ENCODE measurements around the gene ZNF423.

The ZNF423 gene

GRCh38 chr16:49833085-49833484, 22.8 kb downstream of the ZNF423 start:
- Mint-ChIP-seq H3K27ac (no peak overlapping the region), H3K27me3 (peaks cover 10% of the 10 kb centered on the region), H3K4me3 (no peak overlapping the region), H3K4me1 (no peaks in the 10 kb centered on the region), H3K9me3 (no peaks in the 10 kb centered on the region), H3K36me3 (no peaks in the 10 kb centered on the region)
- DNase-seq (ENCODE audit: low spot score in 2 of 2) (no peak), ATAC-seq (ENCODE audit: low read depth) (no peak)

DNA sequence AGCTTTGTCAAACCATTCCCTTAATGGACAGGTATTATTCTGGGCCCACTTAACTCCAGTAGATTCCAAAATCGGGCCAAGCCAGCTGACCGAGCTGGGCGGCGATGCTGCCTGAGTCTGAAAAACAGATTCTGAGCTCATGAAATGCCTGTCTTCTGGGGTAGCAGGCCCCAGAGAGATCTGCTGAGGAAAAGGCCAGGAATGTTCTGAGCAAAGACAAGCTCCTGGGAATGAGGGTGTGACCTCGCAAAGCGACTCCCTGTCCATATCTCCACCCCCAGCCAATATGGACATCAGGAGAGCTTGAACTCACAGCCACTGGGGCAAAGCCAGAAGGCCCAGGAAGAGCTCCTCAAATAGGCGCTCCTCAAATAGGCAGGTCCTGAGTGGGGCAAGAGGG, 23.7 kb downstream of the ZNF423 start:
- H3K4me1 Mint-ChIP-seq: no peaks in the 10 kb centered on the region

DNA sequence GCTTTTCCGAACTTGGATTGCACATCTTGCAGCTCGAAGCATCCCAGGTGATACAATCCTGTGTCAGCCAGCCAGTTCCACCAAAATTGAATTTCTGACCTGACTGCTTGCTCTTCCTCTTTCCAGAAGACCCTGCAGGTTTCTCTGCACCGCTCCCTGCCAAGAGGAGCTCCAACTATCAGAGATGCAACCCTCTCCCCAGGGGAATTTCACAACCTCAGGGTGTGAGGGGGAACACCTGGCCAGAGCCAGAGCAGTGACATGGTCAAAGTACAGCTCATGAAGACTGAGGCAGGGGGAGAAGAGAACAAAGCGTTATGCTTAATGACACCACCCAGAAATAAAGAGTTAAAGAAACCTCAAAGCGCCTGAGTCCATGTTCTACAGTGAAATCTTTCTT, 25.0 kb downstream of the ZNF423 start:
- no peaks in the 10 kb centered on the region for H3K9me3 Mint-ChIP-seq
- H3K27ac Mint-ChIP-seq: no peak overlapping the region
- DNase-seq (ENCODE audit: low spot score in 2 of 2) (no peak), ATAC-seq (ENCODE audit: low read depth) (no peak)
- no peaks in the 10 kb centered on the region for H3K36me3 Mint-ChIP-seq
- H3K27me3 Mint-ChIP-seq: peaks cover 10% of the 10 kb centered on the region
- no peak overlapping the region for H3K4me3 Mint-ChIP-seq
- H3K4me1 Mint-ChIP-seq: no peaks in the 10 kb centered on the region

More for the DNA sequence above, 23.7 kb downstream of the ZNF423 start:
- no peaks in the 10 kb centered on the region for H3K36me3 Mint-ChIP-seq
- H3K4me3 Mint-ChIP-seq: no peak overlapping the region
- H3K27me3 Mint-ChIP-seq: peaks cover 8% of the 10 kb centered on the region
- no peak for DNase-seq (ENCODE audit: low spot score in 2 of 2)
- ATAC-seq (ENCODE audit: low read depth): no peak
- H3K27ac Mint-ChIP-seq: no peak overlapping the region
- H3K9me3 Mint-ChIP-seq: no peaks in the 10 kb centered on the region

GRCh38 chr16:49828533-49829267, 27.2 kb downstream of the ZNF423 start:
- ATAC-seq (ENCODE audit: low read depth) (no peak), DNase-seq (ENCODE audit: low spot score in 2 of 2) (no peak)
- no peaks in the 10 kb centered on the region for H3K36me3 Mint-ChIP-seq
- no peak overlapping the region for H3K27ac Mint-ChIP-seq
- no peak overlapping the region for H3K4me3 Mint-ChIP-seq
- no peaks in the 10 kb centered on the region for H3K9me3 Mint-ChIP-seq
- H3K27me3 Mint-ChIP-seq: peaks cover 8% of the 10 kb centered on the region
- H3K4me1 Mint-ChIP-seq: no peaks in the 10 kb centered on the region

DNA sequence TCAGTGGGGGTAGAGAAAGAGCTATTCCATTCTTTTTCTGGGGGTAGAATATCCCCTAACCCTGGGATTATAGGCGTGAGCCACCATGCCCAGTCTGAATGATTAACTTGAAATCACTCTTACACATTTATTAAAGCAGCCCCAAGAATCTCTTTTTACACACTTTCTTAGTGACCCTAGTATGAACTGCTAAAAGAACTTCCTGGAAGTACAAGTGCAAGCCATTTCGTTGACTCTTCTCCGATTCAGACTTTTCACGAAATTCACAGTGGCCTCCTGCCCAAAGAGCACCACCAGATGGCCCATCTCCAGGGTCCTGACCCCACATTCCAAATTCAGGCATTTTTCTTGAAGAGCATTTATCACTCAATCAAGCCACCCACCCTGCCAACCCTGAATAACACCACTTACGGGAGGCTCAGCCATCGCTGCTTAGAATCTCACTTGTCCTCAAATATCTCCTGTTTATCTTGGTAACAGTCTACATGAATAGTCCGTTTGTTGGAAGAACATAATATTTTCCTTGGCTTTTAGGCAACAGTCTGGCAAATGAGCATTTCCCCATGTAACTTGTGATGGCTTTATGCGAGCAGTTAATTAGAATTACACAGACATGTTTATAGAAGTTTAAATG, 28.0 kb downstream of the ZNF423 start:
- H3K27me3 Mint-ChIP-seq: peaks cover 8% of the 10 kb centered on the region
- no peaks in the 10 kb centered on the region for H3K4me1 Mint-ChIP-seq
- H3K27ac Mint-ChIP-seq: no peak overlapping the region
- DNase-seq (ENCODE audit: low spot score in 2 of 2): no peak
- no peaks in the 10 kb centered on the region for H3K36me3 Mint-ChIP-seq
- ATAC-seq (ENCODE audit: low read depth): no peak
- no peak overlapping the region for H3K4me3 Mint-ChIP-seq
- H3K9me3 Mint-ChIP-seq: no peaks in the 10 kb centered on the region

GRCh38 chr16:49826515-49826914, 29.4 kb downstream of the ZNF423 start:
- Mint-ChIP-seq H3K4me3 (no peak overlapping the region), H3K27me3 (peaks cover 8% of the 10 kb centered on the region), H3K36me3 (no peaks in the 10 kb centered on the region), H3K4me1 (no peaks in the 10 kb centered on the region), H3K9me3 (no peaks in the 10 kb centered on the region), H3K27ac (no peak overlapping the region)
- ATAC-seq (ENCODE audit: low read depth) (no peak), DNase-seq (ENCODE audit: low spot score in 2 of 2) (no peak)

- Mint-ChIP-seq H3K36me3 (no peaks in the 10 kb centered on the region), H3K27me3 (peaks cover 8% of the 10 kb centered on the region), H3K4me3 (no peak overlapping the region), H3K9me3 (no peaks in the 10 kb centered on the region), H3K27ac (no peak overlapping the region), H3K4me1 (no peaks in the 10 kb centered on the region)
- ATAC-seq (ENCODE audit: low read depth) (no peak), DNase-seq (ENCODE audit: low spot score in 2 of 2) (no peak)
Observed at GRCh38 chr16:49825041-49825440, 30.9 kb downstream of the ZNF423 start.

GRCh38 chr16:49824593-49824992, 31.3 kb downstream of the ZNF423 start:
- no peak overlapping the region for H3K4me3 Mint-ChIP-seq
- no peaks in the 10 kb centered on the region for H3K9me3 Mint-ChIP-seq
- H3K4me1 Mint-ChIP-seq: no peaks in the 10 kb centered on the region
- DNase-seq (ENCODE audit: low spot score in 2 of 2): no peak
- peaks cover 7% of the 10 kb centered on the region for H3K27me3 Mint-ChIP-seq
- H3K36me3 Mint-ChIP-seq: no peaks in the 10 kb centered on the region
- H3K27ac Mint-ChIP-seq: no peak overlapping the region
- ATAC-seq (ENCODE audit: low read depth): no peak

DNA sequence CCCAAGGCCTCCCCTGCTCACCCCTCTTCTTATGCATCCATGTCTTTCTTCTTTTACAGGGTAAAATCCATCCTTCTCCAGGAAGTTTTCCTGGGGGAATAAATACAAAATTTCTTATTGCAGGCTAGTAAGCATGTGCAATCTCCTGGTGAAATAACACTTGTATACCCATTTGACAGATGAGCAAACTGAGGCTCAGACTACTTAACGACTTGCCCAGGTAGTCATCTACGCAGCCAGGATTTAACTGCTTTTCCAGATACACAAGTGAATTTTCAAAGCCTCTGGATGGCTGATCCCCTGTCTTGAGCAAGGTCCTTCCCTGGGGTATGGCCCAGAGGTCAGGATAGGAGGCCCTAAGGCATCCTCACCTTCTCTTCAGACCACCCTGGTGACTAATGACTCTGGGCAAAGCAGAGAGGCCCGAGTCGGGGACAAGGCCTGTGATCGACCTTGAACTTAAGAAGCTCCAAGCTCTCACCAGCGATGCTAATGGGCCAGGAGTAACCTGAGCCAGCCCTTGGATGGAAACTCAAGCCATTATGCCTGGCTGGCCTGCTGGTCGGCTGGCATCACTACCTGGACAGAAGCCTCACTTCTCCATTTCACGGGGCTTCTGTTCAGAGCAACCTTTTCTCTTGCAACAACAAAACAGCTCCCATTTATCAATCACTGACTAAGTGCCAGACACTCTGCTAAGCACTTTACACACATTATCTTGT, 33.1 kb downstream of the ZNF423 start:
- no peak for ATAC-seq (ENCODE audit: low read depth)
- Mint-ChIP-seq H3K36me3 (no peaks in the 10 kb centered on the region), H3K4me1 (no peaks in the 10 kb centered on the region), H3K4me3 (no peak overlapping the region), H3K27ac (no peak overlapping the region), H3K27me3 (peaks cover 7% of the 10 kb centered on the region), H3K9me3 (no peaks in the 10 kb centered on the region)
- DNase-seq (ENCODE audit: low spot score in 2 of 2): no peak

GRCh38 chr16:49821614-49822282, 34.2 kb downstream of the ZNF423 start:
- H3K27me3 Mint-ChIP-seq: peaks cover 5% of the 10 kb centered on the region
- no peaks in the 10 kb centered on the region for H3K9me3 Mint-ChIP-seq
- no peak overlapping the region for H3K4me3 Mint-ChIP-seq
- H3K27ac Mint-ChIP-seq: no peak overlapping the region
- H3K4me1 Mint-ChIP-seq: no peaks in the 10 kb centered on the region
- DNase-seq (ENCODE audit: low spot score in 2 of 2): no peak
- H3K36me3 Mint-ChIP-seq: no peaks in the 10 kb centered on the region
- ATAC-seq (ENCODE audit: low read depth): no peak

GRCh38 chr16:49821156-49821555, 34.8 kb downstream of the ZNF423 start:
- ATAC-seq (ENCODE audit: low read depth) (no peak), DNase-seq (ENCODE audit: low spot score in 2 of 2) (no peak)
- Mint-ChIP-seq H3K27me3 (peaks cover 5% of the 10 kb centered on the region), H3K9me3 (no peaks in the 10 kb centered on the region), H3K4me1 (no peaks in the 10 kb centered on the region), H3K27ac (no peak overlapping the region), H3K4me3 (no peak overlapping the region), H3K36me3 (no peaks in the 10 kb centered on the region)

DNA sequence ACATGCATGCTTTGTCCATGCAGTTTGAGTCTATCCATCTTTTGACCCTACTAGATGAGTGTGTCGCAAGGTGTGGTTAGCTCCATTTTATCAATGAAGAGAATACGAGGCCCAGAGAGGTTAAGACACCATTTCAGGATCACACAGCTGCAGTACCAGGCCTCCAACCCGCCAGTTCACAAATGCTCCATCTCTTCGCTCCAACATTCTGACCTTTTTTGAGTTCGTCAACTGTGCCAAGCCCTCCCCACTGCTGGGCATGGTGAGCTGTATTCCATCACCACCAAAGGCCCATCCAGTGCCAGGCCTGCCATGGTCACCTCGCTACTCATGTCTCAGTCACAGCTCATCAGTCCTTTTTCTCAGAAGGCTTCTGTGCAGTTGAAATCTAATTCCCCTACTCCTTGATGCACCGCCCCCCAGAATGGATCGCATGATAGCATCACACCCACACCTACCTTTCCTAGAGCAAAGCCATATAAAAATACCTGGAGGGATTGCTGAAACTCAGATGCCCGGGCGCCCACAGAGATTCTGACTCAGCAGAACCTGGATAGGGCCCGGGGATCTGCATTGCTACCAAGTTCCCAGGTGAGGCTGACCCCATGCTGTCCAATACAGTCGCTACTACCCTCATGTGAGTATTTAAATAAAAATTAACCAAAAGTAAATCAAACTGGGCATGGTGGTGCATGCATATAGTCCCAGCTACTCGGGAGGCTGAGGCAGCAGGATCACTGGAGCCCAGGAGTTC, 38.0 kb downstream of the ZNF423 start:
- Mint-ChIP-seq H3K9me3 (no peaks in the 10 kb centered on the region), H3K27me3 (peaks cover 5% of the 10 kb centered on the region), H3K4me1 (no peaks in the 10 kb centered on the region), H3K36me3 (no peaks in the 10 kb centered on the region), H3K27ac (no peak overlapping the region), H3K4me3 (no peak overlapping the region)
- no peak for DNase-seq (ENCODE audit: low spot score in 2 of 2)
- no peak for ATAC-seq (ENCODE audit: low read depth)

DNA sequence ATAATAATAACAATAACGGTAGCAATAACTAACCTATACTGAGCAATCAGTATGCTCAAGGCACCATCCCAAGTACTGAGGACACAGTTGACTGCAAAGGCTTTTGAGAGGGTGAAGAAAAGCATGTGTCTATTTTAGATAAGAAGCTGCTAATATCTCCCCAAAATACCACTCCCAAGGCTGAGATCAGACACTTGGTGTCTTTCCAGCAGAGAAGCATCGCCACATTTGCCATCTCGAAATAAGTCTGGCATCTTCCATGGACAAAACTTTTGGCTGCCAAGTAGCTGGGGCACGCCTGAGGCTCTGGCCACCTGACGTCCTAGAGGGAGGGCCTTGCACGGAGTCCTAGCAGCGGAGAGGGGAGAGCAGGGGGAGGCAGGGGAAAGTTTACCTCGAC, 39.0 kb downstream of the ZNF423 start:
- H3K4me1 Mint-ChIP-seq: no peaks in the 10 kb centered on the region
- H3K9me3 Mint-ChIP-seq: no peaks in the 10 kb centered on the region
- H3K27me3 Mint-ChIP-seq: peaks cover 5% of the 10 kb centered on the region
- DNase-seq (ENCODE audit: low spot score in 2 of 2) (no peak), ATAC-seq (ENCODE audit: low read depth) (no peak)
- H3K4me3 Mint-ChIP-seq: no peak overlapping the region
- no peak overlapping the region for H3K27ac Mint-ChIP-seq
- H3K36me3 Mint-ChIP-seq: no peaks in the 10 kb centered on the region

All from memory B cell (primary cell).